ENCODE measurements around the gene SURF2.

The SURF2 gene

GRCh38 chr9:133339641-133340040 lies 16.7 kb upstream of the SURF2 start:
- WGBS: 93% methylated on average over 5 of the region's 5 CpGs

GRCh38 chr9:133340256-133340655 lies 16.1 kb upstream of the SURF2 start:
- H3K9ac ChIP-seq (ENCODE audit: low read depth, low read length): no peak overlapping the region
- H3K9me3 ChIP-seq (ENCODE audit: insufficient read depth, low read depth, low read length): no peaks in the 10 kb centered on the region
- peaks cover 67% of the 10 kb centered on the region for H3K36me3 ChIP-seq (ENCODE audit: insufficient read depth, low read length)
- WGBS: 96% methylated on average over 3 of the region's 3 CpGs
- H3K27ac ChIP-seq (ENCODE audit: low read depth, low read length): no peak overlapping the region
- H3K4me1 ChIP-seq (ENCODE audit: insufficient read depth, low read length): no peaks in the 10 kb centered on the region
- H3K27me3 ChIP-seq (ENCODE audit: insufficient read depth, low read length): no peaks in the 10 kb centered on the region
- no peak overlapping the region for H3K4me3 ChIP-seq (ENCODE audit: low read length)

More at GRCh38 chr9:133339641-133340040, 16.7 kb upstream of the SURF2 start:
- peaks cover 4% of the 10 kb centered on the region; the same call in 1 of the 2 replicates for H3K4me1 ChIP-seq (ENCODE audit: insufficient read depth, low read length)
- no peak overlapping the region for H3K4me3 ChIP-seq (ENCODE audit: low read length)
- H3K27ac ChIP-seq (ENCODE audit: low read depth, low read length): no peak overlapping the region
- H3K36me3 ChIP-seq (ENCODE audit: insufficient read depth, low read length): peaks cover 62% of the 10 kb centered on the region
- H3K9ac ChIP-seq (ENCODE audit: low read depth, low read length): no peak overlapping the region
- H3K9me3 ChIP-seq (ENCODE audit: insufficient read depth, low read depth, low read length): no peaks in the 10 kb centered on the region
- H3K27me3 ChIP-seq (ENCODE audit: insufficient read depth, low read length): no peaks in the 10 kb centered on the region

DNA sequence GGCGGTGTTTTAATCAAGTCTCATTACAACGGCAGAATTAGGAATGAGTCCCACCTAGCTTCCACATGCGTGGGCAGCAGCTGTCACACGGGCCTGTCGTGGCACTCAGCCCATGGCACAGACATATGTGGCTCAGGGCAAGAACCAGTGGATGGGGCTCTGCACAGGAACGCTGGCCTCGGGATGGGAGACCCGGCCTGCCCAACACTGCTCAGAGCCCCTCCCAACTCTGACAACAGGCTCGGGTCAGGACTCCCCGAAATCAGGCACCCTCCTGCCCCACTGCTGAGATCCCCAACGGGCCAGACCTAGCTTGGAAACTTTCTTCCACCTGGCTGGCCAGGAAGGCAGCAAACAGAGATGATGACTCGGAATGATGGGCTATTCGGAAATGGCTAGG lies 15.4 kb upstream of the SURF2 start:
- Histone ChIP-seq H3K36me3 (ENCODE audit: insufficient read depth, low read length) (peaks cover 74% of the 10 kb centered on the region), H3K27me3 (ENCODE audit: insufficient read depth, low read length) (no peaks in the 10 kb centered on the region), H3K9ac (ENCODE audit: low read depth, low read length) (no peak overlapping the region), H3K9me3 (ENCODE audit: insufficient read depth, low read depth, low read length) (no peaks in the 10 kb centered on the region), H3K4me3 (ENCODE audit: low read length) (no peak overlapping the region), H3K27ac (ENCODE audit: low read depth, low read length) (no peak overlapping the region), H3K4me1 (ENCODE audit: insufficient read depth, low read length) (no peaks in the 10 kb centered on the region)
- WGBS: 96% methylated on average over 13 of the region's 13 CpGs

DNA sequence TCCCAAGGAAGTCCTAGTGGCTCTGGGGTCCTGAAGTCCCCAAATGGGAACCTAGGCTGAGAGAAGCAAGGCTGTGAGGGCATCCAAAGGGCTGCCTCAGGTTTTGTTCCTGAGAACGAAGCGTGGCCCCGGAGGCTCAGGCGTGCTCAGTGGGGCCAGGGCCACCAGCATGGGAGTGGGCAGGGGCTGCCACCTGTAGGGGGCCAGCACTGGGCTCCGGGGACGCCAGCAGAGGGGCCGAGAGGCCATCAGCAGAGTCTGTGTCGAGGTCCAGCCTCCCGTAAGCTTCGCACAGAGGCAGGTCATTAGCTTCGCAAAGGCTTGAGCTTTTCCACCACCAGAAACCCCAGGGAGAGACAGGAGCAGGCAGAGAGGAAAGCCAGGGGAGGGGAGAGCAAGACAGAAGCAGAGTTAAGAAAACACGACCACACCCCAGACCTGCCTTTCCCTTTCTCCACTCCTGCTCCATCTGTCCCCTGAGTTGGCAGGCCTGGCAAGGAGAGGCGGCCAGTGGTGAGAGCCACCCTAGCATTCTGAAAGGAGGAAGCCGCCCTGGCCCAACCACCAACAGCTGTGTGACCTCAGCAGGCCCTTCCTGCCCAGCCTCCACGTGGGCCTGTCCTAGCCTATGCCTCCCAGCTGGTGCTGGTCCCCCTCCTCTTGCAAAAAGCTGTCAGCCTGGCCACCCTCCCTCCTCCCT lies 14.8 kb upstream of the SURF2 start:
- Histone ChIP-seq H3K27ac (ENCODE audit: low read depth, low read length) (no peak overlapping the region), H3K27me3 (ENCODE audit: insufficient read depth, low read length) (no peaks in the 10 kb centered on the region), H3K36me3 (ENCODE audit: insufficient read depth, low read length) (peaks cover 79% of the 10 kb centered on the region), H3K4me1 (ENCODE audit: insufficient read depth, low read length) (peaks cover 4% of the 10 kb centered on the region), H3K4me3 (ENCODE audit: low read length) (no peak overlapping the region), H3K9me3 (ENCODE audit: insufficient read depth, low read depth, low read length) (no peaks in the 10 kb centered on the region), H3K9ac (ENCODE audit: low read depth, low read length) (no peak overlapping the region)
- 94% methylated on average over 15 of the region's 15 CpGs for WGBS

DNA sequence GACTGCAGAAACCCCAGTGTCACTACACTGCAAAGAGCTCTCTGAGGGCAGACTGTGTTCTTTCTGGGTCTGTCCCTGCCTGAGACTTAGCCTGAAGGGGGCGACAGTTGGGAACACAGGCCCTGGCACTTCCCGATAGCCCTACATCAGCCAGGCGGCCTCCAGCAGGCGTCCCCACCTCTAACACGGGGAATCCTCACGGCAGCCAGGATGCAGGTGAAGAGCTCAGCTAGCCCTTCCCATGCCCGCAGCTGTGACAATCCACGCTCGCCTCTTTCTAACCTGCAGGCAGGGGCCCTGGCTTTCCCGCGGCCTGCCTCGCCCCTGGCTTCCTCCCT lies 14.3 kb upstream of the SURF2 start:
- peak overlapping the region; percentile 62; the same call in 1 of the 2 replicates for H3K27ac ChIP-seq (ENCODE audit: low read depth, low read length)
- H3K4me3 ChIP-seq (ENCODE audit: low read length): no peak overlapping the region
- H3K9ac ChIP-seq (ENCODE audit: low read depth, low read length): no peak overlapping the region
- peaks cover 79% of the 10 kb centered on the region for H3K36me3 ChIP-seq (ENCODE audit: insufficient read depth, low read length)
- H3K4me1 ChIP-seq (ENCODE audit: insufficient read depth, low read length): peaks cover 7% of the 10 kb centered on the region
- H3K9me3 ChIP-seq (ENCODE audit: insufficient read depth, low read depth, low read length): no peaks in the 10 kb centered on the region
- H3K27me3 ChIP-seq (ENCODE audit: insufficient read depth, low read length): no peaks in the 10 kb centered on the region
- 73% methylated on average over 12 of the region's 12 CpGs for WGBS

- no peak overlapping the region for H3K9ac ChIP-seq (ENCODE audit: low read depth, low read length)
- 84% methylated on average over 11 of the region's 11 CpGs for WGBS
- H3K27me3 ChIP-seq (ENCODE audit: insufficient read depth, low read length): no peaks in the 10 kb centered on the region
- H3K4me1 ChIP-seq (ENCODE audit: insufficient read depth, low read length): peaks cover 7% of the 10 kb centered on the region
- H3K9me3 ChIP-seq (ENCODE audit: insufficient read depth, low read depth, low read length): no peaks in the 10 kb centered on the region
- H3K27ac ChIP-seq (ENCODE audit: low read depth, low read length): no peak overlapping the region; the same call in 1 of the 2 replicates
- no peak overlapping the region for H3K4me3 ChIP-seq (ENCODE audit: low read length)
- peaks cover 79% of the 10 kb centered on the region for H3K36me3 ChIP-seq (ENCODE audit: insufficient read depth, low read length)
Observed at GRCh38 chr9:133342570-133342969, 13.8 kb upstream of the SURF2 start.

- Histone ChIP-seq H3K4me1 (ENCODE audit: insufficient read depth, low read length) (peaks cover 7% of the 10 kb centered on the region), H3K4me3 (ENCODE audit: low read length) (no peak overlapping the region), H3K27ac (ENCODE audit: low read depth, low read length) (no peak overlapping the region), H3K27me3 (ENCODE audit: insufficient read depth, low read length) (no peaks in the 10 kb centered on the region), H3K9me3 (ENCODE audit: insufficient read depth, low read depth, low read length) (no peaks in the 10 kb centered on the region), H3K9ac (ENCODE audit: low read depth, low read length) (no peak overlapping the region), H3K36me3 (ENCODE audit: insufficient read depth, low read length) (peaks cover 79% of the 10 kb centered on the region)
- 96% methylated on average over 19 of the region's 19 CpGs for WGBS
Observed at GRCh38 chr9:133344071-133344470, 12.3 kb upstream of the SURF2 start.

GRCh38 chr9:133344979-133345378 lies 11.4 kb upstream of the SURF2 start:
- H3K4me1 ChIP-seq (ENCODE audit: insufficient read depth, low read length): peaks cover 7% of the 10 kb centered on the region
- peaks cover 79% of the 10 kb centered on the region for H3K36me3 ChIP-seq (ENCODE audit: insufficient read depth, low read length)
- H3K9ac ChIP-seq (ENCODE audit: low read depth, low read length): no peak overlapping the region

GRCh38 chr9:133345596-133345995 lies 10.8 kb upstream of the SURF2 start:
- Histone ChIP-seq H3K9ac (ENCODE audit: low read depth, low read length) (no peak overlapping the region), H3K27ac (ENCODE audit: low read depth, low read length) (no peak overlapping the region), H3K36me3 (ENCODE audit: insufficient read depth, low read length) (peaks cover 79% of the 10 kb centered on the region), H3K9me3 (ENCODE audit: insufficient read depth, low read depth, low read length) (no peaks in the 10 kb centered on the region), H3K4me3 (ENCODE audit: low read length) (no peak overlapping the region), H3K27me3 (ENCODE audit: insufficient read depth, low read length) (no peaks in the 10 kb centered on the region), H3K4me1 (ENCODE audit: insufficient read depth, low read length) (peaks cover 7% of the 10 kb centered on the region)
- 96% methylated on average over 6 of the region's 6 CpGs for WGBS

More at GRCh38 chr9:133344979-133345378, 11.4 kb upstream of the SURF2 start:
- Histone ChIP-seq H3K9me3 (ENCODE audit: insufficient read depth, low read depth, low read length) (no peaks in the 10 kb centered on the region), H3K27ac (ENCODE audit: low read depth, low read length) (no peak overlapping the region), H3K4me3 (ENCODE audit: low read length) (no peak overlapping the region), H3K27me3 (ENCODE audit: insufficient read depth, low read length) (no peaks in the 10 kb centered on the region)
- 96% methylated on average over 12 of the region's 12 CpGs for WGBS

DNA sequence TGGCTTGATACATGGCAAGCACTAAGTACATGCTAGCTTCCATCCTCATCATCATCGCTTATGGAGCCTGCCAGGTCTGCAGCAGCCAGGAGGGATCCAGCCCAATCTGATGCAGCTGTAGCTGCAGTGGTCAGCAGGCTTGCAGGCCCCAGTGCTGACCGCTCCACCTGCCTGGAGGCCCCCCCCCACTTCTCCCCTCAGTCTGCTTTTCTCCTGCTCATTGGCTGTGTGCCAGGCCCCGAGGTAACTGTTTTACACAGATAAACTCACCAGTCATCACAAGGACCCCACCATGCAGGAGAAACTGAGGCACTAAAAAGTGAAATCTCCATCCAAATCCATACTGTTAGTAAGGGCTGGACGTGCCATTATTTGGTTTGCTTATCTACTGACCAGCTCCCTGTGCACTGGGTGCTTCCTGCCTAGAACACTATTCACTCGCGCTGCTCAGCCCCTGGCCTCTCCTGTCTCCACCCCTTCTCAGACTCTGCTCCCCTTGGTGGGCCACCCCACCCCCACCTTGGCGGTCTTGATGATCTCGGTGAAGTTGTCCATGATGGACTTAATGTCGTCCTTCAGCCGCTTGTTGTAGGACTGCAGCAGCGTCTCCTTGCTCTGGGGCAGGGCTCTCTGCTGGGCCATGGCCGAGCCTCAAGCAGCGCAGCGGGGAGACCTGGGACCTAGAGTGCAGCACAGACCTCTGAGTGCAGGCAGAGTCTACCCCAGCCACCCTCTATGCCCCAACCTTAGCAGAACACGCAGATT lies 10.1 kb upstream of the SURF2 start:
- peaks cover 79% of the 10 kb centered on the region for H3K36me3 ChIP-seq (ENCODE audit: insufficient read depth, low read length)
- H3K27me3 ChIP-seq (ENCODE audit: insufficient read depth, low read length): no peaks in the 10 kb centered on the region
- 80% methylated on average over 15 of the region's 15 CpGs for WGBS
- peaks cover 7% of the 10 kb centered on the region for H3K4me1 ChIP-seq (ENCODE audit: insufficient read depth, low read length)
- H3K27ac ChIP-seq (ENCODE audit: low read depth, low read length): no peak overlapping the region; the same call in 1 of the 2 replicates
- peak overlapping the region; percentile 89 for H3K4me3 ChIP-seq (ENCODE audit: low read length)
- no peaks in the 10 kb centered on the region for H3K9me3 ChIP-seq (ENCODE audit: insufficient read depth, low read depth, low read length)
- H3K9ac ChIP-seq (ENCODE audit: low read depth, low read length): peak overlapping the region; percentile 100

DNA sequence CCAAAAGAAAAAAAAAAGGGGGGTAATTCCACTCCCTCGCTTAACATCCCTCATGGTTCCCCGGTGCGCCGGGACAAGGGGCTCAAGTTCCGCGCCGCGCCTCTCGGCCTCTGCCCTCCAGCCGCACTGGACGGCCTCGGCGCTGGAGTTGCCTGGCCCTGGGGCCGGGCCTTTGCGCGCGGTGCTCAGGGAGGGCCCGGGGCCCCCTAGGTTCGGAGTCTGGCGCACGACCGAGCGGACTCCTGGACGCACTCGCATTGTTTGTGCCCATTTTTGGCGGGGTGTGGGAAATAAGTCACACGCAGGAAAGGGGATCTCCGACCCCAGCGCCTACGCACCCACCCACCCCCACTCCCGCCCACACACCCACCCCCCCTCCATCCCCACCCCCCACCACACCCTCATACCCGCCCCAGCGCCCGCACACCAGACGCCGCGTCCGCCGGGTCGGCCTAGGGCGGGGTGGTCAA lies 8.8 kb upstream of the SURF2 start:
- Histone ChIP-seq H3K4me3 (ENCODE audit: low read length) (peak overlapping the region; percentile 89), H3K4me1 (ENCODE audit: insufficient read depth, low read length) (peaks cover 7% of the 10 kb centered on the region), H3K9ac (ENCODE audit: low read depth, low read length) (peak overlapping the region; percentile 100), H3K36me3 (ENCODE audit: insufficient read depth, low read length) (peaks cover 79% of the 10 kb centered on the region), H3K9me3 (ENCODE audit: insufficient read depth, low read depth, low read length) (no peaks in the 10 kb centered on the region), H3K27me3 (ENCODE audit: insufficient read depth, low read length) (no peaks in the 10 kb centered on the region), H3K27ac (ENCODE audit: low read depth, low read length) (peak overlapping the region; percentile 97)
- under 1% methylated on average over 36 of the region's 41 CpGs for WGBS
